ENCODE measurements around the gene PCIF1.

The PCIF1 gene

DNA sequence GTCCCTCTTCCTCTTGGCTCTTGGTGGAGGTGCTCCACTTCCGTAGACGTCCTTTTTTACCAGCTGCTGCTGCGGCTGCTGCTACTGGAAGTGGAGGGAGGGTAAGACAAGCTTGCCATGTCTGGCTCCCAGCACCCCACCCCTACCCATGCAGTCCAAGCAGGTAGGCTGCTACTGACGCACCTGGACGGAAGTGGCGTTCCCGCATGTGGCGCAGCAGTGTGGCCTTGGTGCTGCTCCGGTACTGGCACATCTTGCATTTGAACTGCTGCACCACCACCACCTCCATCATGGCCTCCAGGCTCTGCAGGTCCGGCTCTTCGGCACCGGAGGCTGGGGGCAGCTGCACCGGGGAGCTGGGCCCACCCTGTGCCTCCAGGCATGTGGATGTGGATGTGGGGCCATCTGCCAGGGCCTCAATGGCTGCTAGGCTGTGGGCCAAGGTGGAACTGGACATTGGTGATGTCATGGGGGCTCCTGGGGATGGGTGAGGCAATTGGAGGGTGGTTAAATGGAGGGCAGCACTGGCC lies 33.1 kb downstream of the PCIF1 start:
- H3K4me3 ChIP-seq (ENCODE audit: low read depth, low read length): no peak overlapping the region
- no peak for TF ChIP-seq CTCF (IDR thresholded peaks at IDR 0.05; ENCODE audit: control insufficient read depth, extremely low read depth, insufficient read depth)
- no peak for DNase-seq (ENCODE audit: low read depth)

- H3K4me3 ChIP-seq (ENCODE audit: low read depth, low read length): no peak overlapping the region
- TF ChIP-seq CTCF (IDR thresholded peaks at IDR 0.05; ENCODE audit: control insufficient read depth, extremely low read depth, insufficient read depth): no peak
- no peak for DNase-seq (ENCODE audit: low read depth)
Measured at GRCh38 chr20:45968081-45968671, 33.7 kb downstream of the PCIF1 start.

GRCh38 chr20:45968801-45969711 lies 34.6 kb downstream of the PCIF1 start:
- TF ChIP-seq CTCF (IDR thresholded peaks at IDR 0.05; ENCODE audit: control insufficient read depth, extremely low read depth, insufficient read depth): no peak
- no peak for DNase-seq (ENCODE audit: low read depth)
- H3K4me3 ChIP-seq (ENCODE audit: low read depth, low read length): no peak overlapping the region

DNA sequence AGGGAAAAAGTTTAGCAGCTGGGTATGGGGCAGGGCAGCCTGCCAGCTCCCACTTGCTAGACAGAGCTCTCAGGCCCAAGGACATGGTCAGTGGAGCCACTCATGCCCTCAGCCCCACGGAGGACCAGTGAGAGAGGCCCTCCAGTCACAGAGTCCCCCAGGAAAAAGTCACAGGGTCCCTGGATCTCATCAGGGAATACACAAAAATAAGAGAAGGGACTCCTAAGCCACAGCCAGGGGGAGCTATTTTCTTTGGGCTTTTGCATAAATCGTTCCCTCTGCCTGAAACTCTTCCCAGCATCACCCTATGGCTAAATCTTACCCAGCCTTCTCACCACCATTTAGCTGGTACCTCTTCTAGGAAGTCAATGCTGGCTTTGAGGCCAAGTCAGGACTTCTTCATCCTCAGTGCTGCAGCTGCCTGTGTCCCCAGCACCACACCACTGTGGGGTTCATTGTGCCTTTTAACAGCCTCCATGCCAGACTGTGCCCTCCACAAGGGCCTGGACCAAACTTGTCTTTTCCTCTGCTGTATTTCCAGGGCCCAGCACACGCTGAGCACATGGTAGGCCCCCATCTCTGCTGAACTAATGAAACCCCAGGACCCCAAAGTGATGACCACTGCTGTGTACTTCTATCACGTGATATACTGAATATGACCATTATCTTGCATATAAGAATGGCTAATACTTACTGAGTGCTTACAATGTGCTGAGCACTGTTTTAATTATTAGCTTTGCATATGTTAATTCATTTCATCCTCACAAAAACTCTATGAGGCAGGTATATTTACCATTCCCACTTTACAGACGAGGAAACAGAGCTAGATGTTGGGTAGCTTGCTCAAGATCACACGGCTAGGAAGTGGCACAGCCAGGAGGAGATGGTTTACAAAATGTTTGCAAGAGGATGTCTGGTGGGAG lies 35.5 kb downstream of the PCIF1 start:
- peak overlapping the region; percentile 96 for H3K4me3 ChIP-seq (ENCODE audit: low read depth, low read length)
- no peak for DNase-seq (ENCODE audit: low read depth)
- peak; percentile 55 for TF ChIP-seq CTCF (IDR thresholded peaks at IDR 0.05; ENCODE audit: control insufficient read depth, extremely low read depth, insufficient read depth)

DNA sequence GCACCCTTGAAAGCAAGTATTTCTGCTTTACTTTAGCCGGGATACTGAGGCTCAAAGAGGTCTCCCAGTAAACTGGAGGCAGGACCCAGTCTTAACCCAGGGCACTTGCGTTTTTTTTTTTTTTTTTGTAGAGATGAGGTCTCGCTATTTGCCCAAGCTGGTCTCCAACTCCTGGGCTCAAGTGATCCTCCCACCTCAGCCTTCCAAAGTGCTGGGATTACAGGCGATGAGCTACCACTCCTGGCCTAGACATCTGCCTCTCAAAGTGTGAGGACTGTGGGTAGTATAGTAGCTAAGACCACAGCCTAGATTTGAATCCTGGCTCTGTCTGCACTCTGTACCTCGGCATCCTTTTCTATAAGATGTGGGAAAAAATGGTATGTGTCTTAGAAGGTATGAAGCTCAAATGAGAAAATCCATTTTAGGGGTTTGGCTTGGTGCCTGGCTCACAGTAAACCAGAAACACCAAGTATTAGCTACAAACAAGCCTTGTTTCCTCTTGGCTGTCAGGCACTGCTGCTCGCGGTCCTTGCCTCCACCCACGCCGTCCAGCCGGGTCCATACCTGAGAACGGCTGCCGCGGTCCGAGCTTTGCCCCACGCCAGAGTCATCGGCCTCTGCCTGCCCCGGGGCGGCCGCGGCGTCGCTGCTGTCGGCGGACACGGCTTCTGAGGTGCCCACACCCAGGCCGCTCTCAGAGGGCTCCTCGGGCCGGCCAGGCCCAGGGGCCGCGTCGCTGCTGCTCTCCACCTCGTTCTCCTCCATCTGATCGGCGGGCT lies 36.4 kb downstream of the PCIF1 start:
- H3K4me3 ChIP-seq (ENCODE audit: low read depth, low read length): peak overlapping the region; percentile 96
- DNase-seq (ENCODE audit: low read depth): no peak
- no peak for TF ChIP-seq CTCF (IDR thresholded peaks at IDR 0.05; ENCODE audit: control insufficient read depth, extremely low read depth, insufficient read depth)

GRCh38 chr20:45971425-45971674 lies 36.9 kb downstream of the PCIF1 start:
- TF ChIP-seq CTCF (IDR thresholded peaks at IDR 0.05; ENCODE audit: control insufficient read depth, extremely low read depth, insufficient read depth): no peak
- DNase-seq (ENCODE audit: low read depth): no peak

More at GRCh38 chr20:45971425-45971674, 36.9 kb downstream of the PCIF1 start:
- peak overlapping the region; percentile 96 for H3K4me3 ChIP-seq (ENCODE audit: low read depth, low read length)
